AG04450 (cell line): ENCODE measurements around the gene RBMX. TPM values are rescaled to one million over a fixed set of nuclear protein-coding genes. Genes with fewer than 3 reads are reported as not detected.
"Not testable (repeated sequence)": the region's sequence is repeated elsewhere in the genome, so short reads cannot be mapped to it uniquely, and the experiment has no call there.

Source experiments
- CTCF ChIA-PET: fragments of 300-600, 350-600 bp; formaldehyde crosslinking; extraction: SDS; loops from one replicate; lab custom pipeline; 2022; ENCODE audit warnings: antibody characterized with exemption, inconsistent platforms; lab: Charles Lee
- POLR2A ChIA-PET: fragments of 350-600 bp; formaldehyde crosslinking; extraction: SDS; loops from one replicate; lab custom pipeline; 2021; ENCODE audit warnings: antibody characterized with exemption, inconsistent platforms; lab: Yijun Ruan, JAX
- DNase-seq: peaks from one replicate; pipeline ENCODE4 v3.0.0-alpha.2; 2011; ENCODE audit warnings: low read depth, low spot score
- H3K27ac ChIP-seq: one replicate; pipeline ENCODE4 v1.5.1; 2012; ENCODE audit warnings: low read depth, low read length, control low read depth
- H3K27me3 ChIP-seq: one replicate; pipeline ENCODE4 v1.6.0; 2012; ENCODE audit warnings: low read length; ENCODE audit not compliant: control insufficient read depth, insufficient read depth
- H3K4me3 ChIP-seq: 2 replicates; pipeline ENCODE4 v1.5.1; 2011; ENCODE audit warnings: mild to moderate bottlenecking, low read depth, low read length, control low read depth
- H3K9me3 ChIP-seq: 2 replicates; pipeline ENCODE4 v1.5.1; 2012; ENCODE audit warnings: low read length; ENCODE audit not compliant: control insufficient read depth, insufficient read depth
- polyA minus RNA-seq: library from RNA; depleted of rRNA, polyadenylated mRNA; stranded (reverse); fragments of >200 nt; gene quantifications from 2 replicates; pipeline ENCODE4 v1.2.3, GENCODE V29; 2011; rRNA and poly(A)+ RNA removed
- polyA plus RNA-seq: library from polyadenylated mRNA; depleted of rRNA; stranded (reverse); fragments of >200 nt; gene quantifications from 2 replicates; pipeline ENCODE4 v1.2.3, GENCODE V29; 2011; rRNA removed
- TF ChIP-seq, protein P1 (sequence below): IDR thresholded peaks from 2 replicates; pipeline ENCODE4 v1.5.1; 2011; ENCODE audit warnings: low read depth, low read length, control low read depth, inconsistent platforms

RBMX gene
- polyA plus RNA-seq (145 and 183 TPM in 2 replicates), polyA minus RNA-seq (92.5 and 120 TPM in 2 replicates)

- POLR2A ChIA-PET: interaction anchor here (0.6 to 1.7 kb wide), 22 partner anchors 9 to 133 kb away, joined by 3 to 22 read pairs (median 4); no protein-coding TSS in a partner anchor
- no peaks in the 10 kb centered on the region for H3K9me3 ChIP-seq
- H3K4me3 ChIP-seq: peak within 1 kb of the TSS; percentile 82
- H3K27ac ChIP-seq: peak within 1 kb of the TSS; percentile 83
- peak; percentile 90 for DNase-seq
- H3K27me3 ChIP-seq: no peaks in the 10 kb centered on the region
- CTCF ChIA-PET: interaction anchor here (0.6 kb wide), 2 partner anchors 16 to 29 kb away, joined by 3 to 5 read pairs; no protein-coding TSS in a partner anchor
- TF ChIP-seq, protein P1, sequence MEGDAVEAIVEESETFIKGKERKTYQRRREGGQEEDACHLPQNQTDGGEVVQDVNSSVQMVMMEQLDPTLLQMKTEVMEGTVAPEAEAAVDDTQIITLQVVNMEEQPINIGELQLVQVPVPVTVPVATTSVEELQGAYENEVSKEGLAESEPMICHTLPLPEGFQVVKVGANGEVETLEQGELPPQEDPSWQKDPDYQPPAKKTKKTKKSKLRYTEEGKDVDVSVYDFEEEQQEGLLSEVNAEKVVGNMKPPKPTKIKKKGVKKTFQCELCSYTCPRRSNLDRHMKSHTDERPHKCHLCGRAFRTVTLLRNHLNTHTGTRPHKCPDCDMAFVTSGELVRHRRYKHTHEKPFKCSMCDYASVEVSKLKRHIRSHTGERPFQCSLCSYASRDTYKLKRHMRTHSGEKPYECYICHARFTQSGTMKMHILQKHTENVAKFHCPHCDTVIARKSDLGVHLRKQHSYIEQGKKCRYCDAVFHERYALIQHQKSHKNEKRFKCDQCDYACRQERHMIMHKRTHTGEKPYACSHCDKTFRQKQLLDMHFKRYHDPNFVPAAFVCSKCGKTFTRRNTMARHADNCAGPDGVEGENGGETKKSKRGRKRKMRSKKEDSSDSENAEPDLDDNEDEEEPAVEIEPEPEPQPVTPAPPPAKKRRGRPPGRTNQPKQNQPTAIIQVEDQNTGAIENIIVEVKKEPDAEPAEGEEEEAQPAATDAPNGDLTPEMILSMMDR: no peak
These were observed at the start of gene RBMX for GRCh38 chrX:136880452-136881013. TSS of gene RBMX (minus strand) at chrX:136880725. CDS start at chrX:136879427, 1,298 bp downstream.

DNA sequence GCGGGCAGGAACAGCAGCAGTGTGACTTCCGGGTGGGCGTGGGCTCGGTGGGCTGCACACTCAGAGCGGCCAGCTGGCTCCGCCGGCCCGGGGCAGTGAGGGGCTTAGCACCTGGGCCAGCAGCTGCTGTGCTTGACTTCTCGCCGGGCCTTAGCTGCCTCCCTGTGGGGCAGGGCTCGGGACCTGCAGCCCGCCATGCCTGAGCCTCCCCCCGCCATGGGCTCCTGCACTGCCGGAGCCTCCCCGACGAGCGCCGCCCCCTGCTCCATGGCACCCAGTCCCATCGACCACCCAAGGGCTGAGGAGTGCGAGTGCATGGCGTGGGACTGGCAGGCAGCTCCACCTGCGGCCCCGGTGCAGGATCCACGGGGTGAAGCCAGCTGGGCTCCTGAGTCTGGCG, 40.9 kb upstream of the RBMX start:
- POLR2A ChIA-PET, H3K4me3 ChIP-seq, H3K27me3 ChIP-seq, H3K9me3 ChIP-seq, H3K27ac ChIP-seq, DNase-seq: not testable (repeated sequence)
- CTCF ChIA-PET: interaction anchor here (1.8 kb wide), 1 partner anchor 210 kb away, joined by 8 read pairs; no protein-coding TSS in a partner anchor

- TF ChIP-seq, protein P1: no peak
- H3K9me3 ChIP-seq: no peaks in the 10 kb centered on the region
- POLR2A ChIA-PET: interaction anchor here (1.2 kb wide), 1 partner anchor 39 kb away, joined by 3 read pairs; the partner anchor contains the start of gene RBMX
- CTCF ChIA-PET: interaction anchor here (0.6 to 1.8 kb wide), 2 partner anchors 37 to 209 kb away, joined by 3 to 8 read pairs; no protein-coding TSS in a partner anchor
- H3K27me3 ChIP-seq: no peaks in the 10 kb centered on the region
- no peak for DNase-seq
- H3K27ac ChIP-seq: no peak overlapping the region
- no peak overlapping the region for H3K4me3 ChIP-seq
These were observed 39.5 kb upstream of the RBMX start for GRCh38 chrX:136920001-136920400.

- TF ChIP-seq, protein P1: no peak
- Histone ChIP-seq H3K4me3 (no peak overlapping the region), H3K27me3 (no peaks in the 10 kb centered on the region), H3K27ac (no peak overlapping the region), H3K9me3 (no peaks in the 10 kb centered on the region)
- POLR2A ChIA-PET: no interaction called here
- no peak for DNase-seq
- CTCF ChIA-PET: no interaction called here
These were observed 36.3 kb upstream of the RBMX start for GRCh38 chrX:136916827-136917226.

DNA sequence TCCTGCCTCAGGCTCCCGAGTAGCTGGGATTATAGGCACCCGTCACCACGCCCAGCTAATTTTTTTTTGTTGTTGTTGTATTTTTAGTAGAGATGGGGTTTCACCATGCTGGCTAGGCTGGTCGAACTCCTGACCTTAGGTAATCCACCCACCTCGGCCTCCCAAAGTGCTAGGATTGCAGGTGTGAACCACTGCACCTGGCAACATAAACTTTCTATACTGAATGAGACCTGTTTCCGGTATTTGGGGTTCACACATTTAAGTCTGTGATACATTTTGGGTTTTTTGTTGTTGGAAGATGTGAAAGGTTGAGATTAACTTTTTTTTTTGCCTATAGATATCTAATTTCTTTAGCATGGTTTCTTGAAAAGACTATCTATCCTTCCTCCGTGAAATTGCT, 31.1 kb upstream of the RBMX start:
- H3K9me3 ChIP-seq, H3K27ac ChIP-seq, H3K27me3 ChIP-seq, CTCF ChIA-PET, DNase-seq, POLR2A ChIA-PET, H3K4me3 ChIP-seq: not testable (repeated sequence)

DNA sequence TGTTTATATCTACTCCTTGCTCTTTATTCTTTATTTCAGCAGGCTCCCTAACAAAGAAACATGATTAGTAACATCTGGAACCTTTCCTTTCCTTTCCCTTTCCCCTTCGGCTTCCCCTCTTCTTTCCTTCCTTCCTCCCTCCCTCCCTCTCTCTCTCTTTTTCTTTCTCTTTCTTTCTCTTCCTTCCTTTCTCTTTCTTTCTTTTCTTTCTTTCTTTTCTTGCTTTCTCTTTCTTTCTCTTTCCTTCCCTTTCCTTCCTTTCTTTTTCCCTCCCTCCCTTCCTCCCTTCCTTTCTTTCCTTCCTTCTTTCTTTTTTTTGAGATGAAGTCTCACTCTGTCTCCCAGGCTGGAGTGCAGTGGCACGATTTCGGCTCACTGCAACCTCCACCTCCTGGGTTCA, 30.7 kb upstream of the RBMX start:
- POLR2A ChIA-PET: interaction anchor here (1.0 kb wide), 1 partner anchor 31 kb away, joined by 5 read pairs; the partner anchor contains the start of gene RBMX
- Histone ChIP-seq H3K9me3 (no peaks in the 10 kb centered on the region), H3K27ac (no peak overlapping the region), H3K27me3 (no peaks in the 10 kb centered on the region), H3K4me3 (no peak overlapping the region)
- TF ChIP-seq, protein P1: no peak
- CTCF ChIA-PET: interaction anchor here (1.2 kb wide), 1 partner anchor 14 kb away, joined by 5 read pairs; no protein-coding TSS in a partner anchor
- DNase-seq: no peak
